Mammary epithelial cell (primary cell): ENCODE measurements around the gene NOSIP.

Source experiments
- EZH2 ChIP-seq: IDR thresholded peaks from 2 replicates; pipeline ENCODE4 v1.6.1; 2012; ENCODE audit warnings: low read length, inconsistent platforms, borderline replicate concordance
- TF ChIP-seq, protein P1 (sequence below), 2 donors: IDR thresholded peaks in 1 of 2; conservative IDR thresholded peaks in 1 of 2; 2 replicates each; pipeline ENCODE4 v1.5.1; 2011 to 2012; ENCODE audit warnings: inconsistent platforms in 2 of 2, low read length in 2 of 2, mild to moderate bottlenecking in 2 of 2, control low read depth in 1 of 2, low read depth in 1 of 2; ENCODE audit not compliant: insufficient read depth in 1 of 2; ENCODE audit errors: extremely low read depth in 1 of 2

DNA sequence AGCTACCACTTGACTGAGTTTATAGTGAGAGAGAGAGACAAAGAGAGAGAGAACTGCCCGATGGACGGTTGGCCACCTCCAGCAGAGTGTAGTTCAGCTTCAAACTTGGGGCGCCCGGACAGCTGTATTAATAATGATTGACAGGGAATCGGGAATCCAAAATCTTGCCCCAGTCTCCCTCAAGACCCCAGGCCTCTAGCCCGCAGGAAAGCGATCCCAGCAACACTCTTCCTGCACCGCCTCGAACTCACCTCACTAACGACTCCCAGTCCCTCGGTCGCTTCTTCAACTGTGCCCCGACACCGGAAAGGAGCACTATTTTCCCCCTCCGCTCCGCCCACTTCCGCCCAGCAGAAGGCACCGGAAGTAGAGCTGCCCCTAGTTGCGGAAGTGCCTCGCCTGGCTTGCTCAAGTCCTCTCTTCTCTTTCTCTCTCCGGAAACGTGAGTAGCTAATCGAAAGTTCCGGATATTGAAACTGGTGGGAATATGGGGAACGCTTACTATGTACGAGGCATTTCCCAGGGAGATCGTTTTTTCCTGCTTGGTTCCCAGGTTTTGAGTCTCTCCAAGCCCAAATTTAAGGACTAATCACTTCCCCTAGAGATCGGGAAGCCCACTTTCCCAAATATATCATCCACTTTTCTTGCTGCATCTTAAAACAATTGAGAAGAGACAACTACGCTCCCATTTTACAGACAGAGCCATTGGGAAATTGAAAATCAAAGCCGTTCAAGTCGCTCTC, at the start of gene NOSIP:
- TF ChIP-seq, protein P1, sequence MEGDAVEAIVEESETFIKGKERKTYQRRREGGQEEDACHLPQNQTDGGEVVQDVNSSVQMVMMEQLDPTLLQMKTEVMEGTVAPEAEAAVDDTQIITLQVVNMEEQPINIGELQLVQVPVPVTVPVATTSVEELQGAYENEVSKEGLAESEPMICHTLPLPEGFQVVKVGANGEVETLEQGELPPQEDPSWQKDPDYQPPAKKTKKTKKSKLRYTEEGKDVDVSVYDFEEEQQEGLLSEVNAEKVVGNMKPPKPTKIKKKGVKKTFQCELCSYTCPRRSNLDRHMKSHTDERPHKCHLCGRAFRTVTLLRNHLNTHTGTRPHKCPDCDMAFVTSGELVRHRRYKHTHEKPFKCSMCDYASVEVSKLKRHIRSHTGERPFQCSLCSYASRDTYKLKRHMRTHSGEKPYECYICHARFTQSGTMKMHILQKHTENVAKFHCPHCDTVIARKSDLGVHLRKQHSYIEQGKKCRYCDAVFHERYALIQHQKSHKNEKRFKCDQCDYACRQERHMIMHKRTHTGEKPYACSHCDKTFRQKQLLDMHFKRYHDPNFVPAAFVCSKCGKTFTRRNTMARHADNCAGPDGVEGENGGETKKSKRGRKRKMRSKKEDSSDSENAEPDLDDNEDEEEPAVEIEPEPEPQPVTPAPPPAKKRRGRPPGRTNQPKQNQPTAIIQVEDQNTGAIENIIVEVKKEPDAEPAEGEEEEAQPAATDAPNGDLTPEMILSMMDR (conservative IDR thresholded peaks at IDR 0.05 in 1 of 2, IDR thresholded peaks at IDR 0.05 in 1 of 2; ENCODE audit: extremely low read depth in 1 of 2, insufficient read depth in 1 of 2, low read depth in 1 of 2, low read length in 2 of 2) = no peak
- TF ChIP-seq EZH2 = no peak
